Stimulated activated naive B cell treated with anti-CD40 and anti-IgM and Interleukin-4, amounts not matched to agents 10 μg/mL and 1 μg/mL and 100 μg/mL, for 72 hours (primary cell): ENCODE results near the gene LRRC31.

Experiments used
- ATAC-seq, 2 donors: fragments of 150-1000 bp; cut with Tn5 transposase; replicated peaks; 2 replicates each; pipeline ENCODE4 v1.10.0; 2021; ENCODE audit warnings: moderate library complexity in 1 of 2
- DNase-seq: peaks from one replicate; pipeline ENCODE4 v3.0.0; 2021
- H3K27ac Mint-ChIP-seq: one replicate; pipeline ENCODE4 v1.8.0; 2022; ENCODE audit warnings: mild to moderate bottlenecking, mixed read lengths
- H3K27me3 Mint-ChIP-seq, 2 donors: one replicate each; pipeline ENCODE4 v1.8.0; 2022; ENCODE audit warnings: mixed read lengths in 2 of 2
- H3K36me3 Mint-ChIP-seq, 2 donors: one replicate each; pipeline ENCODE4 v1.8.0; 2022; ENCODE audit warnings: mixed read lengths in 2 of 2, mild to moderate bottlenecking in 1 of 2
- H3K4me1 Mint-ChIP-seq, 2 donors: one replicate each; pipeline ENCODE4 v1.8.0; 2022; ENCODE audit warnings: mixed read lengths in 2 of 2, mild to moderate bottlenecking in 1 of 2
- H3K4me3 Mint-ChIP-seq, 2 donors: one replicate each; pipeline ENCODE4 v1.8.0; 2022; ENCODE audit warnings: mild to moderate bottlenecking in 2 of 2, mixed read lengths in 2 of 2, moderate library complexity in 1 of 2
- H3K9me3 Mint-ChIP-seq, 2 donors: one replicate each; pipeline ENCODE4 v1.8.0; 2022; ENCODE audit warnings: mixed read lengths in 2 of 2, mild to moderate bottlenecking in 1 of 2

LRRC31 gene

DNA sequence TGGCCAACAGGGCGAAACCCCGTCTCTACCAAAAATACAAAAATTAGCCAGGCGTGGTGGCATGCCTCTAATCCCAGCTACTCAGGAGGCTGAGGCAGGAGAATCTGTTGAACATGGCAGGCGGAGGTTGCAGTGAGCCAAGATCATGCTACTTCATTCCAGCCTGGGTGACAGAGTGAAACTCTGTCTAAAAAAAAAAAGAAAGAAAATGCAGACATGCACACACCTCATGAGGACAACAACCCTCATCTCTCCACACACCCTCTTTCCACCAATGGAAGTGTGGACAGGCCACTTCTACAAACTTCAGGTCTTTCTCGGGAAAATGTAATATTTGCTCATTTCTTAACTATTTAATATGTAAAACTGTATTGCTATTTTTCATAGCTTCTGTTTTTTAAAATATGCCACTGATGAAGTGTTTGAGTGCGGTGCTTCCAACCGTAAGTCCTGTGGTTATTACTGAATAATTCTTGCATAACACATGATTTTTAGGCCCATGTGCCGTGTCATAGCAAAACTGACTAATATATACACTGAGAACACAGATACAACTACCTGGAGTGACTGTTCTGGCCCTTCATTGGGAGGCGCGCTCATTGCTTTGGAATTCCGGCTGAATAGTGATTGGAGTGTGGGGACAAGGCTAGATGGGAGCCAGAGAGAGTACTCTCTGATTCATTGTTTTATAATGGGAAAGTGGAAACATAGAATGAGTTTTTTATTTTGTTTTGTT, 23.1 kb downstream of the LRRC31 start:
- no peaks in the 10 kb centered on the region for H3K27me3 Mint-ChIP-seq
- H3K27ac Mint-ChIP-seq: peak overlapping the region; percentile 85
- ATAC-seq (peak; percentile 97 to 98), DNase-seq (peak; percentile 31)
- H3K36me3 Mint-ChIP-seq: no peaks in the 10 kb centered on the region
- H3K9me3 Mint-ChIP-seq: no peaks in the 10 kb centered on the region
- peaks cover 23 to 39% of the 10 kb centered on the region in 2 donors for H3K4me1 Mint-ChIP-seq
- H3K4me3 Mint-ChIP-seq: peak overlapping the region; percentile 71

DNA sequence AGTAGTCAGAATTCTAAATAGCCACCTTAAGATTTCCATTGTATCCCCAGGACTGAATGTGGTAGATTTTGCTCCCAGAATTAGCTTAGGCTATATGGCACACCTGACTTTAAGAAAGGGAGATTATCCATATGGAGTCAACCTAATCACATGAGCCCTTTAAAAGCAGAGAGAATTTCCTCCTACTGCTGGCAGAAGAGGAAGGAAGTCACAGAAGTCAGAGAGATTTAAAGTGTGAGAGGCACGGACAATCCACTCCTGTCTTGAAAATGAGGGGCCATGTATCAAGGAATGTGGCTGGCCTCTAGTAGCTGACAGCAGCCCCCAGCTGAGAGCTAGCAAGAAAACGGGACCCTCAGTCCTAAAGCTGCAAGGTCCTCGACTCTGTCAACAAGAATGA, 26.8 kb downstream of the LRRC31 start:
- no peak overlapping the region for H3K4me3 Mint-ChIP-seq
- H3K4me1 Mint-ChIP-seq: peaks cover 27 to 53% of the 10 kb centered on the region in 2 donors
- ATAC-seq: no peak
- no peak for DNase-seq
- H3K27ac Mint-ChIP-seq: no peak overlapping the region
- H3K27me3 Mint-ChIP-seq: no peaks in the 10 kb centered on the region
- H3K36me3 Mint-ChIP-seq: no peaks in the 10 kb centered on the region
- H3K9me3 Mint-ChIP-seq: no peaks in the 10 kb centered on the region

DNA sequence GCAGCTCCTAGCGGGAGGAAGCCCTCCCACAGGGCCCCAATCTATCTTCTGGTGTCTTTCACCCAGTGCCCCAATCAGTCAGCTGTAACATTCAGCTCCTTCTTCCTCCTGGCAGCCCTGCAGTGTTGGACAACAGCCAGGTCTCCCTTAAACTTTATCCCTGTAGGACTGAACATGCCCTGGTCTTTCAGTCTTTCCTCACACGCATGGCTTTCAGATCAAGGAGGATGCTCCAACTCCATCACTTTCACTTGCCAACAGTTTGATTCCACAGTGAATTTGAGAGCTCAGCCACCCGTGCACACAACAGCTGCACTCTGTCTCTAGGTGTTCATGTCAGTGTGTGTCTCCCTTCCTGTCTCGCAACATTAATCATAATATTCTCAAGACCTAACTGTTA, 28.6 kb downstream of the LRRC31 start:
- ATAC-seq: peak; percentile 58 to 59
- DNase-seq: no peak
- Mint-ChIP-seq H3K27me3 (no peaks in the 10 kb centered on the region), H3K9me3 (peaks cover 0 to 3% of the 10 kb centered on the region in 2 donors), H3K4me3 (peak overlapping the region in 1 of 2 donors; percentile 41), H3K36me3 (peaks cover 3 to 4% of the 10 kb centered on the region in 2 donors), H3K4me1 (peaks cover 23 to 48% of the 10 kb centered on the region in 2 donors), H3K27ac (peak overlapping the region; percentile 10)

DNA sequence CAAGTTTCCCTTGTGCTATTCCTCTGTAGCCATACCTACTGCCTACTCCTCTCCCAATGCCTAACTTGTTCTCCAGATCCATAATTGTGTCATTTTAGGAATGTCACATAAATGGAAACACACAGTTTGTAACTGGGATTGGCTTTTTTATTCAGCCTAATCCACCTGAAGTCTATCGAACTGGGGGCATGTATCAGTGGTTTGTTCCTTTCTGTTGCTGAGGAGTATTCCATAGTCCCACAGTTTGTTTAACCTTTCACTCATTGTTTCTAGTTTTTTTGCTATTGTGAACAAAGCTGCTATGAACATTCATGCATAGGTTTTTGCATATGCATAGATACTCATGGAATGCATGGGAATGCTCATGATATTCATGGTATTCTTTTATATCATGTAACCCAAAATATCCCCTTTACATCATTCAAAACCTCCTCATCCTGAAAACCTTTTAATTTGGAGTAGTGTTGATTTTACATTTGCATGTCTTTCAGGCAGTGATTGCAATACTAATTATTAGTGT, 31.2 kb downstream of the LRRC31 start:
- no peak overlapping the region for H3K4me3 Mint-ChIP-seq
- H3K36me3 Mint-ChIP-seq: peaks cover 3 to 4% of the 10 kb centered on the region in 2 donors
- peaks cover 0 to 3% of the 10 kb centered on the region in 2 donors for H3K9me3 Mint-ChIP-seq
- ATAC-seq: no peak
- H3K27me3 Mint-ChIP-seq: no peaks in the 10 kb centered on the region
- peaks cover 29 to 53% of the 10 kb centered on the region in 2 donors for H3K4me1 Mint-ChIP-seq
- DNase-seq: no peak
- peak overlapping the region; percentile 43 for H3K27ac Mint-ChIP-seq

DNA sequence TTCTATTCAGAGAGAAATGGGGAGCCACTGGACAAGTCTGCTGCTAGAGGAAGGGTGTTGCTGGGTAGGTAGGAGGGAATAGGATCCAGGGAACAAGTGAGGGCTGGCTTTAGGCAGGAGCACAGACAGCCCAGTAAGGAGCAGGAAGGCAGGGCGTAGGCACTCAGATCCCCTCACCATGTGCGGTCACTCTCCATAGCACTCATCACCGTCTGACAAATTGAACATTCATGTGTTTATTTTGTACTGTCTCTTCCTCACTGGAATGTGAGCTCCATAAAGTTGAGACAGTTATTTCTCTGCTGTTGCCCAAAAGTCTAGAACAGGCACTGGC, 32.8 kb downstream of the LRRC31 start:
- Mint-ChIP-seq H3K4me1 (peaks cover 29 to 45% of the 10 kb centered on the region in 2 donors), H3K36me3 (peaks cover 3 to 4% of the 10 kb centered on the region in 2 donors), H3K4me3 (no peak overlapping the region), H3K27me3 (no peaks in the 10 kb centered on the region), H3K9me3 (peaks cover 0 to 3% of the 10 kb centered on the region in 2 donors), H3K27ac (peak overlapping the region; percentile 90)
- DNase-seq (no peak), ATAC-seq (no peak)

DNA sequence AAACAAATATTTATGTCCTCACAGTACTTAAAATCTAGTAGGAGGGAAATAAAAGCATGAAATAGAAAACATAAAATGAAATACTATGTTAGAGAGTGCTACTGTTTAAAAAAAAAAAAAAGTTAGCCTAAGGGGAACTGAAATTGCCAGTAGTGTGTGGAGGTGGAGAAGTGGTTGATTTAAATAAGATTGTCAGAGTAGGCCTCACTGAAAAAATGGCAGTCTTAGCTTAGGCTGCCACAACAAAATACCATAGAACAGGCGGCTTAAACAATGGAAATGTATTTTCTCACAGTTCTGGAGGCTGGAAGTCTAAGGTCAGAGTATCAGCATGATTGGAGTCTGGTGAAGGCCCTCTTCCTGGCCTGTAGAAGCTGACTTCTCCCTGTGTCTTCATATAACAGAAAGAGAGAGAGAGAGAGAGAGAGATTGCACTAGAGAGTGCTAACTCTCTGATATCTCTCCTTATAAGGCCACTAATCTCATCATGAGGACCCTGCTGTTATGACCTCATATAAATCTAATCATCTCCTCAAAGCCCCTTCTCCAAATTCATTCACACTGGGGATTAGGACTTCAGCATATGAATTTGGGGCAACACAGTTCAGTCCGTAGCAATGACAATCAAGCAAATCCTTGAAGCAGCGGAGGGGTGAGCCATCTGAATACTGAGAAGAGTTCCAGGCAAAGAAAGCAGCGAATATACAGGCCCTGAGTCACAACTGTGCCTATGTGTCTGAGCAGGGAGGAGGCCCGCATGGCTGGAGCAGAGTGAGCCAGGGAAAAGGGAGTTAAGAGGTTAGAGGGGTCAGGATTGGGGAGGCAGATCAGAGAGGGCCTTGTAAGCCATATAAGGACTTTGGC, 33.4 kb downstream of the LRRC31 start:
- Mint-ChIP-seq H3K27ac (peak overlapping the region; percentile 90), H3K9me3 (peaks cover 0 to 3% of the 10 kb centered on the region in 2 donors), H3K4me3 (peak overlapping the region in 1 of 2 donors; percentile 5), H3K36me3 (peaks cover 3 to 4% of the 10 kb centered on the region in 2 donors), H3K27me3 (no peaks in the 10 kb centered on the region), H3K4me1 (peaks cover 29 to 41% of the 10 kb centered on the region in 2 donors)
- DNase-seq (no peak), ATAC-seq (peak; percentile 96 to 98)

DNA sequence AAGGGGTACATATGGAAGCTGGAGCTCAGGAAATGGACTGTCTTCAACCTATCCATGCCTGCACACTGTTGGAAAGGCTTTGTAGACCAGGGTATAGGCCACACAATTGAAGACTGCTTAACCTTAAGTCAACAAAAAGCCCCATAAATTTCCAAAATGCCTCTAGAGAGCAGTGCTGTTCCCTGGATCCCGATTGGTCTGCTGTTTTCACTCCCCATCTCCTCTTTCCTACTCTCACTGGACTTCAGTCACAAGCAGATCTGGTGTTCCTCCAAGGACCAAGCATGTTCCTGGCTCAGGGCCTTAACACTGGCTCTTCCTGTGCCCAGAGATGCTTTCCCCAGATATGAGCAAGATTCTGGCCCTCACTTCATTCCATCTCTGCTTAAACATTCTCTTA, 34.2 kb downstream of the LRRC31 start:
- DNase-seq: no peak
- Mint-ChIP-seq H3K36me3 (peaks cover 3 to 4% of the 10 kb centered on the region in 2 donors), H3K9me3 (peaks cover 0 to 3% of the 10 kb centered on the region in 2 donors), H3K4me3 (no peak overlapping the region), H3K27ac (peak overlapping the region; percentile 90), H3K4me1 (peaks cover 22 to 34% of the 10 kb centered on the region in 2 donors), H3K27me3 (no peaks in the 10 kb centered on the region)
- ATAC-seq: peak in 1 of 2 donors; percentile 6

DNA sequence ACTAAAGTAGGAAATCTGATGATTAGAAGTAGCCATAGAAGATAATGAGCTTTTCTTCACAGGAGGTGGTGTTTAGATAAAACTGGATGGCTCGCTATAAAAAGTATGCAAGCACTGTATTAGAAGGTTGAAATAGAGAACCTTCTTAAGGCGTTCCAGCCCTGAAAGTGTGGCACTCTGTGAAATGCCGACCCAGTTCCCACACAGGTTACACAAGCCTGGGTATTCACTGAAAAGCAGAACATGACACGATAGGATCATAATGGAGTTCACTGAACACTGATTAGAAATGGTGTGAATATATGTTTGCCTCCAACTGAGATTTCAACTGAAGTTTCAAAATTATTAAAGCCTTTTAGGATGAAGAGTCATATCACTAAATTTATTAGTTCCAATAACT, 42.0 kb downstream of the LRRC31 start:
- Mint-ChIP-seq H3K27me3 (no peaks in the 10 kb centered on the region), H3K9me3 (no peaks in the 10 kb centered on the region), H3K4me1 (no peaks in the 10 kb centered on the region), H3K4me3 (no peak overlapping the region), H3K27ac (no peak overlapping the region), H3K36me3 (no peaks in the 10 kb centered on the region)
- DNase-seq (no peak), ATAC-seq (no peak)

DNA sequence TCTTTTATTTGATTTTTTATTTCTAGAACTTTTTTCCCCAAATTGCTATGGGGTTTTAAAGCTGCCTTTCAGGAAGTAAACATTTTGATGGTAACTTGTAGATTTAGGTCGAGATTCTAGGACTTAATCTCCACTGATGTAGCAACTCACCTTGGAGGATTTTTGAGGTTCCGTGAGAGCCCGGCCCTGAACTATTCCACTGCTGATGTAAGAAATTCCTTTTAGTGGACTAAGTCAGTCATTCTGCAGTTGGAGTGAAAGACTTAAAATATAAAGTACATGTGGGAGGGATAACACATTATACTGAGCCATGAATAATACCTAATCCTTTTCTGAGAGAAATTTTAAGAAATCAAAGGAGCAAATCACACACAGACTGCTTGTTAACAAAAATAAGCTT, 44.4 kb downstream of the LRRC31 start:
- H3K9me3 Mint-ChIP-seq: no peaks in the 10 kb centered on the region
- H3K4me3 Mint-ChIP-seq: no peak overlapping the region
- no peaks in the 10 kb centered on the region for H3K27me3 Mint-ChIP-seq
- no peak for ATAC-seq
- no peaks in the 10 kb centered on the region for H3K36me3 Mint-ChIP-seq
- DNase-seq: no peak
- no peaks in the 10 kb centered on the region for H3K4me1 Mint-ChIP-seq
- H3K27ac Mint-ChIP-seq: no peak overlapping the region

DNA sequence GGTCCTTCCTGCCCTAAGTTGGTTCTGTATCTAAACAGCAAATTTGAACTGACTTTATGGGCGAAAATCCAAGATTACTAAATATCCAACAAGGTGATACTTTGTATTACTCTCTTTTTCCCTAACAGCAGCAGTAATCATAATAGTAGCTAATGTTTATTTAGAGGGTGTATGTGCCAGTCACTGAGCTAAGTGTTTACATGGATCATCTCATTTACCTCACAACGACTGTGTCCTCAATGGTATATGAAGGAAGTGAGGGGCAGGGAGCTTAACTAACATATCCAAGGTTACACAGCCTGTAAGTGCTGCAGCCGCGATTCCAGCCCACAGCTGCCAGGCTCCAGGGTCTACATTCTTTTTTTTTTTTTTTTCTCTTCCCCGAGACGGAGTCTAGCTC, 46.8 kb downstream of the LRRC31 start:
- ATAC-seq: no peak
- Mint-ChIP-seq H3K9me3 (no peaks in the 10 kb centered on the region), H3K36me3 (no peaks in the 10 kb centered on the region), H3K4me1 (peaks cover 0 to 8% of the 10 kb centered on the region in 2 donors), H3K27me3 (no peaks in the 10 kb centered on the region), H3K27ac (no peak overlapping the region), H3K4me3 (no peak overlapping the region)
- DNase-seq: no peak

DNA sequence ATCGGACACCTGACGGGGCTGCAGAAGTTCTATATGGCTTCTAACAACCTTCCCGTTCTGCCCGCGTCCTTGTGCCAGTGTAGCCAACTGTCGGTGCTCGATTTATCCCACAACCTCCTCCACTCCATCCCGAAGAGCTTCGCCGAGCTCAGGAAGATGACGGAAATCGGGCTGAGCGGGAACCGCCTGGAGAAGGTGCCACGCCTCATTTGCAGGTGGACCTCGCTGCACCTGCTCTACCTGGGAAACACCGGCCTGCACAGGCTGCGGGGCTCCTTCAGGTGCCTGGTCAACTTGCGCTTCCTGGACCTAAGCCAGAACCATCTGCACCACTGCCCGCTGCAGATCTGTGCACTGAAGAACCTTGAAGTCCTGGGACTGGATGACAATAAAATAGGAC, 47.2 kb downstream of the LRRC31 start:
- Mint-ChIP-seq H3K36me3 (no peaks in the 10 kb centered on the region), H3K4me1 (peaks cover 0 to 8% of the 10 kb centered on the region in 2 donors), H3K9me3 (no peaks in the 10 kb centered on the region), H3K4me3 (no peak overlapping the region), H3K27ac (no peak overlapping the region), H3K27me3 (no peaks in the 10 kb centered on the region)
- no peak for ATAC-seq
- no peak for DNase-seq

DNA sequence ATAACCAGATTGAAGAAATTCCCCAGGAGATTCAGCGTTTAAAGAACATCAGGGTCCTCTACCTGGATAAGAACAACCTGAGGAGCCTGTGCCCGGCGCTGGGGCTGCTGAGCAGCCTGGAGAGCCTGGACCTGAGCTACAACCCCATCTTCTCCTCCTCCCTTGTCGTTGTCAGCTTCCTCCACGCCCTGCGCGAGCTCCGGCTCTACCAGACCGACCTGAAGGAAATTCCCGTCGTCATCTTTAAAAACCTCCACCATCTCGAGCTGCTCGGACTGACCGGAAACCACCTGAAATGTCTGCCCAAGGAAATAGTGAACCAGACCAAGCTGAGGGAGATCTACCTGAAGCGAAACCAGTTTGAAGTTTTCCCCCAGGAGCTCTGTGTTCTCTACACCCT, 47.6 kb downstream of the LRRC31 start:
- Mint-ChIP-seq H3K27me3 (no peaks in the 10 kb centered on the region), H3K27ac (no peak overlapping the region), H3K4me3 (no peak overlapping the region), H3K4me1 (peaks cover 0 to 8% of the 10 kb centered on the region in 2 donors), H3K36me3 (no peaks in the 10 kb centered on the region), H3K9me3 (no peaks in the 10 kb centered on the region)
- ATAC-seq (no peak), DNase-seq (no peak)

DNA sequence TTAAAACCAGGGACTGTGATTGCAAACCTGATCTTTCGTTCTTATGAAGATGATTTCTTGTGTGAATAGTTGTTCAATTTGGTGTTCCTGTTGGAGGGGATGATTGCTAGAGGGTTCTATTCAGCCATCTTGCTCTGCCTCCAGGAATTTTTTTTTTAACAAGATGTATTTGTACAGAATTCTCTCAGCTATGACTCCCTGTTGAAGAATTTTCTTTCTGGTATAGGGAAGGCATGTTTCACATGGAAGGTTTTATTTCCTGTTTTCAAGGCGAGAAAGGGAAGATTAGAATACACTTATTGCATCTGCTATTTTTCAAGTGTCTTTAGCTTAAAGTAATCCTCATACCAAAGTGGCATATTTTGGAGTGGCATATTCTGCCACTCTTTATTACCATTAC, 51.4 kb downstream of the LRRC31 start:
- ATAC-seq: no peak
- H3K4me3 Mint-ChIP-seq: no peak overlapping the region
- H3K4me1 Mint-ChIP-seq: peaks cover 10 to 22% of the 10 kb centered on the region in 2 donors

DNA sequence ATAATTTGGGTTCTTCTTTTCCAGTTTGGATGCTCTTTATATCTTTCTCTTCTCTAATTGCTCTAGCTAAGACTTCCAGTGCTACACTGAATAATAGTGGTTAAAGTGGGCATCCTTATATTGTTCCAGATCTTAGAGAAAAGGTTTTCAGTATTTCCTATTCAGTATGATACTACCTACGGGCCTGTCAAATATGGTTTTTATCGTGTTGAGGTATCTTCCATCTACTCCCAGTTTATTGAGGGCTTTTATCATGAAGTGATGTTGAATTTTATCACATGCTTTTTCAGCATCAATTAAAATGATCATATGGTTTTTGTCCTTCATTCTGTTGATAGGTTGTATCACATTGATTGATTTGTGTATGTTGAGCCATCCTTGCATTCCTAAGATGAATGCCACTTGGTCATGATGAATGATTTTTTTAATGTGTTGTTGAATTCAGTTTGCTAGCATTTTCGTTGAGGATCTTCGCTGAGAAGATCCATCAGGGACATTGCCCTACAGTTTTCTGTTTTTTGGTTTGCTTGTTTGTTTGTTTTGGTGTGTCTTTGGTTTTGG, 54.1 kb downstream of the LRRC31 start:
- H3K9me3 Mint-ChIP-seq: peaks cover 6 to 10% of the 10 kb centered on the region in 2 donors
- no peak for DNase-seq
- peaks cover 24 to 39% of the 10 kb centered on the region in 2 donors for H3K4me1 Mint-ChIP-seq
- peaks cover 3 to 5% of the 10 kb centered on the region in 2 donors for H3K36me3 Mint-ChIP-seq
- H3K27ac Mint-ChIP-seq: peak overlapping the region; percentile 20
- H3K4me3 Mint-ChIP-seq: no peak overlapping the region
- ATAC-seq: no peak
- no peaks in the 10 kb centered on the region for H3K27me3 Mint-ChIP-seq

More for the DNA sequence above, 51.4 kb downstream of the LRRC31 start:
- no peak overlapping the region for H3K27ac Mint-ChIP-seq
- DNase-seq: no peak
- H3K36me3 Mint-ChIP-seq: peaks cover 3 to 5% of the 10 kb centered on the region in 2 donors
- H3K9me3 Mint-ChIP-seq: peaks cover 6 to 10% of the 10 kb centered on the region in 2 donors
- no peaks in the 10 kb centered on the region for H3K27me3 Mint-ChIP-seq
